ENCODE measurements around the gene EMP3. TPM values are rescaled to one million over a fixed set of nuclear protein-coding genes. Genes with fewer than 3 reads are reported as not detected.

The EMP3 gene
- total and polyA plus RNA-seq, 2 of the 13 experiments (the other 11 are each of a cell fraction or from before 2014, with no cell fraction given): 2.2 to 7.8 TPM

DNA sequence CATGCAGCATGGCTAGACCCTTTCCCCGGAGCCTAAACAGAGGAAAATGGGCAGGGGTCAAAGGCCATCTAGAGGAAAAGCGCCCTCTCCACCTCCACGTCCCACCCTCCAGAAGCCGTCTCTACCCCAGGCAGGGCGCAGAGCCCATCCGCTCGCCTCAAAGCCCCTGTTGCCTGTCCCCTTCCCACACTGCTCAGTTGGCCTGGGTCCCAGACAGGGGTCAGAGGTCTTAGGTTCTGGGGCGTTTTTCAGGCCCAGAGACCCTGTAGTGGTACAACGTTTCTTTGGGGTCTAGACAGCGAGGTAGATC lies 38.1 kb downstream of the EMP3 start (continued):
- TF ChIP-seq, protein P1, sequence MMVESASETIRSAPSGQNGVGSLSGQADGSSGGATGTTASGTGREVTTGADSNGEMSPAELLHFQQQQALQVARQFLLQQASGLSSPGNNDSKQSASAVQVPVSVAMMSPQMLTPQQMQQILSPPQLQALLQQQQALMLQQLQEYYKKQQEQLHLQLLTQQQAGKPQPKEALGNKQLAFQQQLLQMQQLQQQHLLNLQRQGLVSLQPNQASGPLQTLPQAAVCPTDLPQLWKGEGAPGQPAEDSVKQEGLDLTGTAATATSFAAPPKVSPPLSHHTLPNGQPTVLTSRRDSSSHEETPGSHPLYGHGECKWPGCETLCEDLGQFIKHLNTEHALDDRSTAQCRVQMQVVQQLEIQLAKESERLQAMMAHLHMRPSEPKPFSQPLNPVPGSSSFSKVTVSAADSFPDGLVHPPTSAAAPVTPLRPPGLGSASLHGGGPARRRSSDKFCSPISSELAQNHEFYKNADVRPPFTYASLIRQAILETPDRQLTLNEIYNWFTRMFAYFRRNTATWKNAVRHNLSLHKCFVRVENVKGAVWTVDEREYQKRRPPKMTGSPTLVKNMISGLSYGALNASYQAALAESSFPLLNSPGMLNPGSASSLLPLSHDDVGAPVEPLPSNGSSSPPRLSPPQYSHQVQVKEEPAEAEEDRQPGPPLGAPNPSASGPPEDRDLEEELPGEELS (CRISPR knock-in tag; IDR thresholded peaks at IDR 0.05): no peak
- TF ChIP-seq ZNF710 (CRISPR knock-in tag; IDR thresholded peaks at IDR 0.05; ENCODE audit: borderline replicate concordance): peak; percentile 60
- TF ChIP-seq EP300 (IDR thresholded peaks at IDR 0.05; ENCODE audit: low read depth in 2 of 2, low read length in 2 of 2): no peak
- TF ChIP-seq EP300 (CRISPR knock-in tag; IDR thresholded peaks at IDR 0.05; ENCODE audit: borderline replicate concordance): no peak; the same call in 1 of the 2 replicates
- no peak for TF ChIP-seq ZNF564 (CRISPR knock-in tag; IDR thresholded peaks at IDR 0.05)
- TF ChIP-seq CBX5 (CRISPR knock-in tag; IDR thresholded peaks at IDR 0.05; ENCODE audit: borderline replicate concordance): no peak; the same call in 1 of the 2 replicates
- TF ChIP-seq TCF12 (IDR thresholded peaks at IDR 0.05): no peak
- 0 out of 2 replicates have a peak, but pooled peaks have one; percentile 82 for TF ChIP-seq TCF12 (CRISPR knock-in tag; IDR thresholded peaks at IDR 0.05)
- TF ChIP-seq REXO4 (CRISPR knock-in tag; IDR thresholded peaks at IDR 0.05; ENCODE audit: borderline replicate concordance): no peak
- no peak for TF ChIP-seq ZNF800 (CRISPR knock-in tag; IDR thresholded peaks at IDR 0.05)
- no peak for TF ChIP-seq SIN3A (IDR thresholded peaks at IDR 0.05; ENCODE audit: borderline replicate concordance, low read depth, low read length)
- no peak for TF ChIP-seq ZBTB21 (CRISPR knock-in tag; IDR thresholded peaks at IDR 0.05)
- no peak for TF ChIP-seq ZNF10 (CRISPR knock-in tag; IDR thresholded peaks at IDR 0.05; ENCODE audit: borderline replicate concordance, low read depth)
- no peak for TF ChIP-seq REST (IDR thresholded peaks at IDR 0.05; ENCODE audit: borderline replicate concordance in 1 of 2, low read depth in 1 of 2, low read length in 2 of 2)
- TF ChIP-seq NCOA1 (CRISPR knock-in tag; IDR thresholded peaks at IDR 0.05): peak; percentile 75
- no peak for TF ChIP-seq ZNF550 (CRISPR knock-in tag; IDR thresholded peaks at IDR 0.05; ENCODE audit: borderline replicate concordance)
- no peak for TF ChIP-seq SOX5 (CRISPR knock-in tag; IDR thresholded peaks at IDR 0.05; ENCODE audit: borderline replicate concordance)
